HuH-7 (cell line): ENCODE data around the gene DSC1.

Experiments
- DNase-seq: peaks from one replicate; pipeline ENCODE4 v3.0.0; 2011; ENCODE audit warnings: low spot score

Gene DSC1

DNA sequence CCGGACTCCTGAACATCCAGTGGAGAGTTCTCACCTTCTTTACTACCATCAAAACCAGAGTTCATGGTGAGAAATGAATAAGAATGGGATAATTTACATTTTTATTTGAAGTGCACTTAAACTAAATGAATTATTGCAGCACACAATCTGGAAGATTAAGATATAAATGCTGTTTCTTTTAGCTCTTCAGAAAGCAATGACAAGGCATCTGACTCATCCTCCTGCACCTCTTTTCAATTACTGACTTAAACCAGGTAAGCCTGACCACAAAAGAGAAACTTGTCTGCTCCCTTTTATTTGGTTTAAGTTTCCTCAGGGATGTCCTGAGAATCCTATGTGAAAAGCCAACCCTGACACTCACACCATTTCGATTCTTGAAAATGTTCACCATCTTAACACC lies 59.7 kb downstream of the DSC1 start:
- no peak for DNase-seq

DNA sequence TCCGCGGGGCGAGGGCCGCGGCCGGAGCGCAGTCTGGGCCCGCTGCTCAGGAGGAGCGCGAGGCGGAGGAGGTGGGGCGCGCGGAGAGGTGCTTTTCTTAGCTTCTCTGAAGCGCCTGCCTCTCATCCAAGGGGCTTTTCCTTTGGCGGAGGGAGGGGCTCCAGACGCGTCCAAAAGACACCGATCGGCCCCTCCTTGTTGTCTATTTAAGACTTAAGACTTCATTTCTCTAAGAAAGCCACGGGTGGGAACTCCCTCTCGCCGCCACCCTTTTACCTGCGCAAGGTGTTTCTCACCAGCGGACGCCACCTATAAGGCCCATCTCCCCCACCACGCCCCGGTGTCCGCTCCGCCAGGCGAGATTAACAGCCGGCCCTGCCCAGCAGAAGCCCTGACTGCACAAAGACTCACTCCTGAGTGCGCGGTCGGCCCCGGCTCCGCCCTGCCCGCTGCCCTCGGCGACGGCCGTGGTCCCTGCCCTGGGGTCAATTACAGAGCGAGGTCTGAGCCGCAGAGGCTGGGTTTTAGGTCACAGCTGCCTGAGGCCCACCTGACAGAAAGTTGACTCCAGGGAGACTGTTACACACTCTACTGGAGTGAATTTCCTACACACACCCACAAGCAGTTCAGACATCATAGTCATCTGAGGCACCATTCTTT lies 60.5 kb downstream of the DSC1 start, which contains the start of gene DSC2:
TSS of gene DSC2 (minus strand) at position 397 of the 660 bp plus-strand sequence. CDS start 450 bp downstream, outside the sequence.
- peak; percentile 37 for DNase-seq

DNA sequence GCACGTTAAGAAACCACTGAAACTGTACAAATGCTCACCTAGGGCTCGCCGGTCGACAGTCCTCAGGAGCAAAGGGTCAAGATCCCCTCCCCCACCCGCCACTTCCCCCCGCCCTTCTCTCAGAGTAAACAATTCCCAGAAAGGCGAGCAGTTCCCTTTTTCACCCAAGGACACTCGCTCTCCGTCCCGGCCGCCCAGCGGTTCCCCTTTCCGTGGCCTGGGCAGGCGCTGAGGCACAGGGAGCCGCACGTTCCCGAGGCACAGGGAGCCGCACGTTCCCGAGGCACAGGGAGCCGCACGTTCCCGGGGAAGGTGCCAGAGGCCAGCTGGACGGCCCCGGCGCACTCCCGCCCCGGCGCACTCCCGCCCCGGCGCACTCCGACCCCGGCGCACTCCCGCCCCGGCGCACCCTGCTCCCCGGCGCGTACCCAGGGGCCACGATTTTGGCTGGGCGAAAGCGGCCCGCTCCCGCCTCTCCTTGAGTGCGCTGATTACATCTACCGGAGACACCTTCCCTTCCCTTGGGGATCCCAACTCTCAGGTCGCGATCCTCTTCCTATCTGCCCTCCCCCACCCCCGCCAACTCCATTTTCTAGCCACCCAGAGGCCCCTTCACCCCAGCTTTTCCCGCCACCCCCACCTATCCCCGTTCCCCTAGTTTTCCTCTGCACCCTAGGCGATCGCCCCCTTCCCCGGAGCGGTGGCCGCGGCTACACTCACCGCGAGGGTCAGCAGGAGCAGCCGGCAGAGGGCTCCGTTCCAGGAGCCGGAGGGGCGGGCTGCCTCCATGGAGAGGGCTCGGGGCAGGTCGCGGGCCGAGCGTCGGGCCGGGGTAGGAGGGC lies 61.3 kb downstream of the DSC1 start:
- DNase-seq: peak; percentile 39

DNA sequence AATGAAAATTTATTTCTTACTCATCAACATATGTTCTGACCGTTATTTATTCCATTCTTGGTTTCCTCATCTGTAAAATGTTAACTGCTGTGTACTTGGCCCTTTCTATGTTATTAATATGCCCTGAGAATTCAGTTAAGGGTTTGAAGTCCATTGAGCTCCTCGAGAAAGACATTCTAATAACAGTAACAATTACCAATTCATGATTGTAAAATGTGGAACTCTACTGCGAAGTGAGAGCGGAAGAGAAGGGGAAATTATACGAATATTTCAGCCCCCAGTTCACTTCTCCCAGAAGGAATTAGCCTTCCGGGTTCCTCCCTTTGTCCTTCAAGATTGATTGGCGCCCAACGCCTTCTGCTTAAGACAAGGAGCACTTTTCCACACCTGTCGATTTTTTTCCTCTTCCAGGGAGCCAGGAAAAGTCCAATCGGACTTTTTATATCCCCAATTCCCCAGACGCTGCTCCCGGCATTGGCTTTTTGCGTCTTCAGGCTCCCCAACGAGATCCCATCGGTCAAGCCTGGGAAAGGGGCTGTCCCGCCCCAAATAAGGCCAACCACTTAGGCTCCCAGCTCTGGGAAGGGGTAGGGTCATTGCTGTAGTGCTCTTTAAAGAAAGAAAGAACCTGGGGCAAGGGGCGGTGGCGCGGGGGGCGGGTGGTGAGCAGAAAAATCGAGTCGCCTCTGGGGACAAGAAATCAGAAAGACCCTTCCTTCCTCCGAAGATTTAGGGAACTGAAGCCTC lies 62.0 kb downstream of the DSC1 start:
- no peak for DNase-seq

DNA sequence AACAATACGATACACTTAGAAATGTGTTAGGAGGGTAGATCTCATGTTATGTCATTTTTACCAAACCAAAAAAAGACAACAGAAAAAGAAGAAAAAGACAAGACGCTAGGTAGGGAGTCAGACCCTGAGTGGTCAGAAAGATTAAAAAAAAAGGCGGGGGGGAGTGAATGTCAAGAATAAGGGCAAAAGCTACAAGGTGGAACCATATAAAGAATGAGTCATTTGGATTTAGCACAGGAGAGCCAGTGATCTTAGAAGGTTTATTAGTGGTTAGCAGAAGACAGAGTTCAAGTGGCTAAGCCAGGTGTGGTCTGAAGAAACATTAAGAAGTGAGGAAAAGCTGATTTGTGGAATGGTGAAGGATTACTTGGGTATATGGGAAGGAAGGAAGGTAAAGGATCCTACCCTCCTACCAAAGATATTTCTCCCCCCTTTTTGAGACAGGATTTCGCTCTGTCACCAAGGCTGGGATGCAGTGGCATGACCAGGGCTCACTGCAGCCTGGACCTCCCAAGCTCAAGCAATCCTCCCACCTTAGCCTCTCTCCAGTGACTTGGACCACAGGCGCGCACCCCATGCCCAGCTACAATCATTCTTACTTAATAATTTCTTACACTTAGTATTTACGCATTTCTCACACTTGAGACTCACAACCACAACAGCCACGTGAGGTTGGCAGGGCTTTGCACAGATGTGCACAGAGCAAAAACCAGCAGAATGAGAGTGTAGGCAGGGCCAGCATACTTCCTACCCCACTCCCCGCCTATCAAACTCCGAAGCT lies 63.0 kb downstream of the DSC1 start:
- no peak for DNase-seq

DNA sequence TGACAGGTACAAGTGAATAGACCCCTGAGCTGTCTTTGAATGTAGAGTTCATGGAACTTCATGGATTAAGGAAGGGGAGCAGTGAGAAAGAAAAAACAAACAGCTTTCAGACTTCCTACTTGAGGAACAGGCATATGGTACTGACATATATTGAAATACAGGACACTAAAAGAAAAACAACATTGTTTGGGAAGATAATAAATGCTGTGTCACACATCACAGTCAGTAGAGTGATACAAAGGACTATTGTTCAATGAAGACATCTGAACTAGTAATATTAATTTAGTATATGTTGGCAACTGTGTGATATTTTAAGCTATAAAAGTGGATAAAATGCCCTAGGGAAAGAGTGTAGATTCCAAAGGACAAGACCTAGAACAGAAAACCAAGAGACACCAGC lies 63.8 kb downstream of the DSC1 start:
- DNase-seq: no peak

DNA sequence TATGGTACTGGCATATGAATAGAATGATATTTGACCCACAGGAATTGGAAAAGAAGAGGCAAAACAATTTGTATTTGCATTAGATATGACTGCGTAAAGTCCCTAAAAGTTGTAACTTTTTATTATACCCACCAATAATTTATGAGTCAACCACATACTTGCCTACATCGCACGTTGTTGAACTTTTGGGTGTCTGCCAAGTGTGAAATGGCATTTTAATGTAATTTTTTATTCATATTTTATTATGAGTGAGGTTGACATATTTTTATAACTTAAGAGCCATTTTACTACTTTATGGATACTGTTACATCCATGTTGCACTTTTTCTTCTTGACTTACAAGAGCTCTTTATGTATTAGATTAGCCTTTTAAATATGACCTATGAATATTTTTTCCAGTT lies 65.0 kb downstream of the DSC1 start:
- no peak for DNase-seq

DNA sequence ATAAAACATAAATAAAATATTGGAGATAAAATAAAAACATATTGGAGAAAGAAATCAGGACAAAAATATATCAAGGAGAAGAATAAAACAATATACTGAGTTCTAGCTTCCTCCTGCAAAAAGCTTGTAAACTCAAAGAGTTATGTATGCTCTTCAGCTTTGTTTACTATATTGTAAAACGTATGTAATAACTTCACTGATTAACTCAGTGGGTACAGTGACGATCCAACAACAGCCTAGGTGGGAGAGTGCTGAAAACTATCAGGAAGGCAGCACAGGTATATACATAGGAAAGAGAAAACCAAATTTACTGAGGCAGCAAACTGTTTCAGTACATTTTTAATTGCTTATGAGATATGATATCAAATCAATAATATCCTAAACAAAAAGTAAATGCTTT lies 68.8 kb downstream of the DSC1 start:
- DNase-seq: no peak

DNA sequence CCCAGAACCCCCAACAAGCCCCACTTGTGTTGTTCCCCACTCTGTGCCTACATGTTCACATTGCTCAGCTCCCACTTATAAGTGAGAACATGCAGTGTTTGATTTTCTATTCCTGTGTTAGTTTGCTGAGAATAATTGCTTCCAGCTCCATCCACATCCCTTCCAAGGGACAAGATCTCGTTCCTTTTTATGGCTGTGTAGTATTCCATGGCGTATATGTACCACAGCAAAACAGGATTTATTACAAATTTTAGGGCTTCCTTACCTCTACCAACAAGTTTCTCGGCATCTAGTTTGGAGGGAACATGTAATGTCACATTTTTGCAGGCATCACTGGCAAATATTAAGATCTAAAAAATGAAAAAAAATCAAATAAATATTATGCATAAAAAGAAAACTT lies 69.4 kb downstream of the DSC1 start:
- DNase-seq: no peak

DNA sequence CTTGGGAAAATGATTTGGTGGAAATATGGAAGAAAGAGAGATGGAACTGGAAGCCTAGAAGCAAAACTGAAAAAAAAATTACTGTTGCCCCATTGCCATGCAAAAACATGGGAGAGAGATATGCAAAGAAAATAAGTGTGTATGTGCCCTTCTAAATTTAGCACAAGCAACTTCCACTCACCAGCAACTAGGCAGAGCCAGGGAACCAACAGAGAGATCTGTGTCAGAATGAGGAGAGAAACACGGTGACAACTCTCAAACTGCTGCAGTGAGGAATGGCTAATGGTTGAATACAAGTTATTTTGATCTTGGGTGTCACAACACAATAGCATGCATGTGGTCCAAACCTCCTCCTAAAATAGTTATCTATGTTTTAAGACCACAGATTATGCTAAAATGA lies 71.3 kb downstream of the DSC1 start:
- DNase-seq: no peak

DNA sequence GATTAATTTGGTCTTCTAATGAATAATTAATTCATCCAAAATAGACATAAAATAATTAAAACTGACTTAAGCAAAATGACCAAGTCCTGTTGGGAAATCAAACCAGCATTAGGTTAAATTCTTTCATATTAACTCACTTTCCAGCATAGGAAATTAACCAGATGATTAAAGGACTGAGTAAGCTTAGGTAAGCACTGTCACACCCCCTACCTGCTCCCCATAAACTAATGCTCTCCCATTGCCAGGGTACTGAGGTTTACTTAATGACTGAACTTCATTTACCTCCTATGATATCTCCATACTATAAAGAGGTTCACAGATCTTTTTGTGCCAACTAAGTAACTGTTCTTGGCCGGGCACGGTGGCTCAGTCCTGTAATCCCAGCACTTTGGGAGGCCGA lies 74.1 kb downstream of the DSC1 start:
- no peak for DNase-seq

DNA sequence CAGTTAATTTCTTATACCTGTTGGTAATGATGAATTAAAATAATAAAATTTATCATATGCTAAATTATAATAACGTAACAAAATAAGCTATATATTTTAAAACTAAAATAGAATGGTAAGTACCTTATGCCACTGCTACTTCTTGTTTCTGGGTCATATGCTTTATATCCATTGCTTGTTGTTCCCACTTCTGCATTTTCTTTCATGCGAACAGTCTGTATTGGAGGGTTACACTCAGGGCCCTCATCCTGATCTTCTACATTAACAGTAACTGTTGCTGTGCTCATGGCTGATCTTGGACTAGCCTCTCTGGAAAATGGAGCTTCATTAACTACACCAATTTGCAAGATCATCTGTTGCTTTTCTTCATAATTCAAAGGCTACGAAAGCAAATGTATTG lies 82.7 kb downstream of the DSC1 start:
- no peak for DNase-seq
